ENCODE measurements around the gene STX12. TPM values are rescaled to one million over a fixed set of nuclear protein-coding genes. Genes with fewer than 3 reads are reported as not detected.

Gene STX12
- polyA plus RNA-seq, 1 of the 3 experiments (the other 2 are of a cell fraction), result 12.9 TPM

- Histone ChIP-seq H4K20me1 (ENCODE audit: insufficient read depth) (no peaks in the 10 kb centered on the region), H3F3A (replicated peaks; ENCODE audit: insufficient read depth) (peaks cover 3% of the 10 kb centered on the region), H3K27me3 (ENCODE audit: insufficient read depth) (no peaks in the 10 kb centered on the region), H2AFZ (ENCODE audit: low read depth) (no peak overlapping the region), H3K27ac (ENCODE audit: low read depth in 2 of 2, low read length in 1 of 2) (no peak overlapping the region), H3K4me1 (ENCODE audit: control insufficient read depth in 1 of 2, insufficient read depth in 2 of 2, low read depth in 1 of 2, low read length in 1 of 2) (peaks cover 0 to 12% of the 10 kb centered on the region in 2 experiments; a peak in 2 of 4 replicates), H3K9me2 (no peaks in the 10 kb centered on the region), H3K4me2 (no peak overlapping the region), H3K9ac (no peak overlapping the region), H3K9me3 (no peaks in the 10 kb centered on the region), H3K79me2 (ENCODE audit: insufficient read depth) (no peaks in the 10 kb centered on the region), H3K36me3 (replicated peaks in 1 of 2; ENCODE audit: control insufficient read depth in 1 of 2, insufficient read depth in 2 of 2, low read length in 1 of 2) (no peaks in the 10 kb centered on the region), H3K4me3 (ENCODE audit: low read depth in 2 of 2, low read length in 1 of 2) (no peak overlapping the region)
- DNase-seq, result no peak
- ChIA-PET POLR2A (no interaction called here), CTCF (no interaction called here)
- no peak for TF ChIP-seq POLR2AphosphoS5 (IDR thresholded peaks at IDR 0.05; ENCODE audit: low read depth, low read length)
- TF ChIP-seq, protein P1, sequence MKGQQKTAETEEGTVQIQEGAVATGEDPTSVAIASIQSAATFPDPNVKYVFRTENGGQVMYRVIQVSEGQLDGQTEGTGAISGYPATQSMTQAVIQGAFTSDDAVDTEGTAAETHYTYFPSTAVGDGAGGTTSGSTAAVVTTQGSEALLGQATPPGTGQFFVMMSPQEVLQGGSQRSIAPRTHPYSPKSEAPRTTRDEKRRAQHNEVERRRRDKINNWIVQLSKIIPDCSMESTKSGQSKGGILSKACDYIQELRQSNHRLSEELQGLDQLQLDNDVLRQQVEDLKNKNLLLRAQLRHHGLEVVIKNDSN (IDR thresholded peaks at IDR 0.05; ENCODE audit: borderline replicate concordance, low read depth), result no peak
- TF ChIP-seq IRF3 (IDR thresholded peaks at IDR 0.05; ENCODE audit: low read depth, low read length), result no peak
- no peak for TF ChIP-seq EP300 (IDR thresholded peaks at IDR 0.05; ENCODE audit: borderline replicate concordance in 1 of 2, low read depth in 1 of 2, low read length in 1 of 2)
- TF ChIP-seq CHD2 (IDR thresholded peaks at IDR 0.05; ENCODE audit: low read length, partially characterized antibody), result no peak
- TF ChIP-seq, protein P2, sequence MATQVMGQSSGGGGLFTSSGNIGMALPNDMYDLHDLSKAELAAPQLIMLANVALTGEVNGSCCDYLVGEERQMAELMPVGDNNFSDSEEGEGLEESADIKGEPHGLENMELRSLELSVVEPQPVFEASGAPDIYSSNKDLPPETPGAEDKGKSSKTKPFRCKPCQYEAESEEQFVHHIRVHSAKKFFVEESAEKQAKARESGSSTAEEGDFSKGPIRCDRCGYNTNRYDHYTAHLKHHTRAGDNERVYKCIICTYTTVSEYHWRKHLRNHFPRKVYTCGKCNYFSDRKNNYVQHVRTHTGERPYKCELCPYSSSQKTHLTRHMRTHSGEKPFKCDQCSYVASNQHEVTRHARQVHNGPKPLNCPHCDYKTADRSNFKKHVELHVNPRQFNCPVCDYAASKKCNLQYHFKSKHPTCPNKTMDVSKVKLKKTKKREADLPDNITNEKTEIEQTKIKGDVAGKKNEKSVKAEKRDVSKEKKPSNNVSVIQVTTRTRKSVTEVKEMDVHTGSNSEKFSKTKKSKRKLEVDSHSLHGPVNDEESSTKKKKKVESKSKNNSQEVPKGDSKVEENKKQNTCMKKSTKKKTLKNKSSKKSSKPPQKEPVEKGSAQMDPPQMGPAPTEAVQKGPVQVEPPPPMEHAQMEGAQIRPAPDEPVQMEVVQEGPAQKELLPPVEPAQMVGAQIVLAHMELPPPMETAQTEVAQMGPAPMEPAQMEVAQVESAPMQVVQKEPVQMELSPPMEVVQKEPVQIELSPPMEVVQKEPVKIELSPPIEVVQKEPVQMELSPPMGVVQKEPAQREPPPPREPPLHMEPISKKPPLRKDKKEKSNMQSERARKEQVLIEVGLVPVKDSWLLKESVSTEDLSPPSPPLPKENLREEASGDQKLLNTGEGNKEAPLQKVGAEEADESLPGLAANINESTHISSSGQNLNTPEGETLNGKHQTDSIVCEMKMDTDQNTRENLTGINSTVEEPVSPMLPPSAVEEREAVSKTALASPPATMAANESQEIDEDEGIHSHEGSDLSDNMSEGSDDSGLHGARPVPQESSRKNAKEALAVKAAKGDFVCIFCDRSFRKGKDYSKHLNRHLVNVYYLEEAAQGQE (IDR thresholded peaks at IDR 0.05; ENCODE audit: low read depth, low read length), result no peak
- no peak for TF ChIP-seq EZH2phosphoT487 (IDR thresholded peaks at IDR 0.05; ENCODE audit: borderline replicate concordance, low read depth)
- TF ChIP-seq MEF2A (IDR thresholded peaks at IDR 0.05; ENCODE audit: borderline replicate concordance, low read depth), result no peak
- no peak for TF ChIP-seq RFX5 (IDR thresholded peaks at IDR 0.05; ENCODE audit: low read length)
- WGBS (ENCODE audit: low lambda C conversion rate), result 92% methylated on average over 9 of the region's 10 CpGs
Observed at GRCh38 chr1:27865821-27866220, 92.8 kb downstream of the STX12 start.

DNA sequence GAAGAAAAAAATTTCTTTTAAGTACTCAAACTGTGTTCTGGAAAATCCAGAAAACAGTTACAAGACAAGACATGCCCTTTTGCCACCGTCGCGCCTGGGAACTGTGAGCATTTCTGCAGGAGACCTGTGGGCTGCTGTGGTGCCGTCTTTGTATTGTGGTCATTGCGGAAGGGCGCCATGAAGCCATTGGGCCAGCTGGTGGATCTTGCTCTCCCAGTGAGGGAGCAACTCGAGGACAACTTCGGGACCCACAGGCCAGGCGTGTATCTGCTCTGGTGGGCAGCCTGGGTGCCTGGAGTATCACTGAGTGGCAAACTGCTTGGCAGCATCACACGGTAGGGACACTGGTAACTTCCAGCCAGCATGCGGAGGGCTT, 95.5 kb downstream of the STX12 start:
- no peak overlapping the region for H3K4me3 ChIP-seq (ENCODE audit: low read depth in 2 of 2, low read length in 1 of 2)
- H3K9me2 ChIP-seq, result no peaks in the 10 kb centered on the region
- H3K36me3 ChIP-seq (replicated peaks in 1 of 2; ENCODE audit: control insufficient read depth in 1 of 2, insufficient read depth in 2 of 2, low read length in 1 of 2), result no peaks in the 10 kb centered on the region
- H4K20me1 ChIP-seq (ENCODE audit: insufficient read depth), result no peaks in the 10 kb centered on the region
- ChIA-PET CTCF (interaction anchor here (0.7 to 1.3 kb wide), 2 partner anchors 11 kb away, joined by 3 read pairs; no protein-coding TSS in a partner anchor), POLR2A (no interaction called here)
- no peaks in the 10 kb centered on the region for H3K27me3 ChIP-seq (ENCODE audit: insufficient read depth)
- H3K27ac ChIP-seq (ENCODE audit: low read depth in 2 of 2, low read length in 1 of 2), result no peak overlapping the region
- no peak overlapping the region for H2AFZ ChIP-seq (ENCODE audit: low read depth)
- no peak overlapping the region for H3K9ac ChIP-seq
- H3K4me1 ChIP-seq (ENCODE audit: control insufficient read depth in 1 of 2, insufficient read depth in 2 of 2, low read depth in 1 of 2, low read length in 1 of 2), result peaks cover 4 to 8% of the 10 kb centered on the region in 2 experiments; a peak in 2 of 4 replicates
- 97% methylated on average over 4 of the region's 11 CpGs for WGBS (ENCODE audit: low lambda C conversion rate)
- H3K4me2 ChIP-seq, result no peak overlapping the region
- DNase-seq, result no peak
- H3F3A ChIP-seq (replicated peaks; ENCODE audit: insufficient read depth), result peaks cover 10% of the 10 kb centered on the region
- TF ChIP-seq TEAD4 (IDR thresholded peaks at IDR 0.05; ENCODE audit: borderline replicate concordance, insufficient read depth) (no peak), FOSL2 (IDR thresholded peaks at IDR 0.05; ENCODE audit: borderline replicate concordance, low read depth) (no peak), GABPA (IDR thresholded peaks at IDR 0.05; ENCODE audit: low read depth) (no peak), POLR2AphosphoS5 (IDR thresholded peaks at IDR 0.05; ENCODE audit: low read depth, low read length) (no peak), SMC3 (IDR thresholded peaks at IDR 0.05; ENCODE audit: low read depth, low read length) (no peak), ELF1 (IDR thresholded peaks at IDR 0.05) (no peak), NRF1 (IDR thresholded peaks at IDR 0.05; ENCODE audit: low read depth, low read length) (no peak), YY1 (IDR thresholded peaks at IDR 0.05; ENCODE audit: low read depth) (no peak), IRF3 (IDR thresholded peaks at IDR 0.05; ENCODE audit: low read depth, low read length) (no peak), TAF1 (IDR thresholded peaks at IDR 0.05; ENCODE audit: borderline replicate concordance, low read depth, low read length) (no peak), EP300 (IDR thresholded peaks at IDR 0.05; ENCODE audit: borderline replicate concordance in 1 of 2, low read depth in 1 of 2, low read length in 1 of 2) (no peak)
- no peaks in the 10 kb centered on the region for H3K79me2 ChIP-seq (ENCODE audit: insufficient read depth)
- no peaks in the 10 kb centered on the region for H3K9me3 ChIP-seq

All from SK-N-SH (cell line).